Neural cell (in vitro differentiated cells): ENCODE results near the gene SLC27A5. TPM values are rescaled to one million over a fixed set of nuclear protein-coding genes. Genes with fewer than 3 reads are reported as not detected.
A peak's percentile ranks its signal among the peaks of the same experiment; 100 is the strongest.

Source experiments
- H2AFZ ChIP-seq: fragments of 200-600, 300-800 bp; sonication (generic), shearing (Covaris generic); 2 replicates; pipeline ENCODE4 v1.6.0; 2014; ENCODE audit warnings: low read depth, mild to moderate bottlenecking, antibody characterized with exemption, low read length, moderate library complexity
- H3F3A ChIP-seq: fragments of 200-600 bp; shearing (Covaris generic); 2 replicates; pipeline ENCODE4 v1.6.1; 2016; ENCODE audit warnings: mild to moderate bottlenecking, moderate library complexity, mixed read lengths, antibody characterized with exemption, low read length; ENCODE audit not compliant: insufficient read depth, poor library complexity, severe bottlenecking
- H3K27ac ChIP-seq: fragments of 200-600, 300-800 bp; sonication (generic), shearing (Covaris generic); 2 replicates; pipeline ENCODE4 v1.5.1; 2014; ENCODE audit warnings: mild to moderate bottlenecking, low read length, moderate library complexity
- H3K27me3 ChIP-seq: fragments of 300-800, 200-600 bp; sonication (generic), shearing (Covaris generic); 2 replicates; pipeline ENCODE4 v1.6.0; 2014; ENCODE audit warnings: mild to moderate bottlenecking, low read depth, low read length, moderate library complexity; ENCODE audit not compliant: insufficient read depth
- H3K36me3 ChIP-seq: fragments of 300-800, 200-600 bp; sonication (generic), shearing (Covaris generic); 2 replicates; pipeline ENCODE4 v1.5.1; 2014; ENCODE audit warnings: mild to moderate bottlenecking, antibody characterized with exemption, low read length, moderate library complexity; ENCODE audit not compliant: insufficient read depth
- H3K4me2 ChIP-seq: fragments of 300-800, 200-600 bp; sonication (generic), shearing (Covaris generic); 2 replicates; pipeline ENCODE4 v1.6.0; 2014; ENCODE audit warnings: mild to moderate bottlenecking, low read length
- H3K4me3 ChIP-seq: fragments of 300-800, 200-600 bp; sonication (generic), shearing (Covaris generic); 2 replicates; pipeline ENCODE4 v1.5.1; 2014; ENCODE audit warnings: mild to moderate bottlenecking, low read length, moderate library complexity
- H3K79me2 ChIP-seq: fragments of 200-600 bp; shearing (Covaris generic); replicated peaks from 2 replicates; pipeline ENCODE4 v1.6.0; 2014; ENCODE audit warnings: mild to moderate bottlenecking, low read length, moderate library complexity; ENCODE audit not compliant: insufficient read depth
- H3K9ac ChIP-seq: fragments of 300-800, 200-600 bp; sonication (generic), shearing (Covaris generic); 2 replicates; pipeline ENCODE4 v1.6.1; 2016; ENCODE audit warnings: mild to moderate bottlenecking, low read length, mixed read lengths
- H3K9me2 ChIP-seq: fragments of 200-600 bp; shearing (Covaris generic); 2 replicates; pipeline ENCODE4 v1.6.1; 2016; ENCODE audit warnings: mild to moderate bottlenecking, low read length, mixed read lengths; ENCODE audit not compliant: insufficient read depth
- H3K9me3 ChIP-seq: fragments of 200-600, 300-800 bp; sonication (generic), shearing (Covaris generic); 2 replicates; pipeline ENCODE4 v1.6.1; 2016; ENCODE audit warnings: mild to moderate bottlenecking, mixed run types, low read length, moderate library complexity, mixed read lengths
- H4K20me1 ChIP-seq: fragments of 200-600 bp; shearing (Covaris generic); 2 replicates; pipeline ENCODE4 v1.6.1; 2016; ENCODE audit warnings: mild to moderate bottlenecking, mixed run types; ENCODE audit not compliant: insufficient read depth
- EP300 ChIP-seq: fragments of 450-650 bp; conservative IDR thresholded peaks from 2 replicates; pipeline ENCODE4 v1.6.1; 2014; ENCODE audit warnings: antibody characterized with exemption, mild to moderate bottlenecking, moderate library complexity; ENCODE audit not compliant: poor library complexity, severe bottlenecking
- EZH2 ChIP-seq: fragments of 200-600, 300-800 bp; shearing (Covaris generic), sonication (generic); IDR thresholded peaks from 2 replicates; pipeline ENCODE4 v1.6.1; 2014; ENCODE audit warnings: antibody characterized with exemption, low read length, borderline replicate concordance, mild to moderate bottlenecking; ENCODE audit not compliant: insufficient read depth, poor library complexity, severe bottlenecking
- MXI1 ChIP-seq: fragments of 450-650 bp; conservative IDR thresholded peaks from 2 replicates; pipeline ENCODE4 v1.6.1; 2014; ENCODE audit warnings: antibody characterized with exemption, mild to moderate bottlenecking; ENCODE audit not compliant: poor library complexity, severe bottlenecking
- POLR2AphosphoS5 ChIP-seq: IDR thresholded peaks from 2 replicates; pipeline ENCODE4 v1.6.1; 2012
- RAD21 ChIP-seq: fragments of 450-650 bp; conservative IDR thresholded peaks from 2 replicates; pipeline ENCODE4 v1.6.1; 2014; ENCODE audit warnings: antibody characterized with exemption, mild to moderate bottlenecking, moderate library complexity
- REST ChIP-seq: IDR thresholded peaks from 2 replicates; pipeline ENCODE4 v1.6.1; 2012; ENCODE audit warnings: borderline replicate concordance
- SMC3 ChIP-seq: fragments of 450-650 bp; conservative IDR thresholded peaks from 2 replicates; pipeline ENCODE4 v1.6.1; 2014; ENCODE audit warnings: antibody characterized with exemption, mild to moderate bottlenecking, moderate library complexity; ENCODE audit not compliant: poor library complexity
- TAF1 ChIP-seq: IDR thresholded peaks from 2 replicates; pipeline ENCODE4 v1.6.1; 2012; ENCODE audit warnings: low read depth
- polyA plus RNA-seq: library from polyadenylated mRNA; depleted of rRNA; stranded (reverse); fragments of >200 nt; gene quantifications from 2 replicates; pipeline ENCODE4 v1.2.3, GENCODE V29; 2014
- TF ChIP-seq, protein P1 (sequence below): fragments of 450-650 bp; IDR thresholded peaks from 2 replicates; pipeline ENCODE4 v1.5.1; 2014; ENCODE audit warnings: antibody characterized with exemption, mild to moderate bottlenecking, moderate library complexity; ENCODE audit not compliant: poor library complexity, severe bottlenecking

The SLC27A5 gene
- polyA plus RNA-seq, 1 donor from 2014 or later = 14.9 TPM

GRCh38 chr19:58475714-58476497 is 35.9 kb downstream of the SLC27A5 start, which contains the start of gene ZNF446:
ZNF446 (plus strand) TSS chr19:58476352; CDS start chr19:58477219, 867 bp downstream.
- Histone ChIP-seq H3K9ac (peak within 1 kb of the TSS; percentile 90), H3K4me2 (peak within 1 kb of the TSS; percentile 89), H2AFZ (peak within 1 kb of the TSS; percentile 73), H3K79me2 (no peaks in the 10 kb centered on the region), H4K20me1 (no peaks in the 10 kb centered on the region), H3K27me3 (no peaks in the 10 kb centered on the region), H3K4me3 (peak within 1 kb of the TSS; percentile 94), H3K27ac (peak within 1 kb of the TSS; percentile 89), H3F3A (no peaks in the 10 kb centered on the region), H3K36me3 (peaks cover 5% of the 10 kb centered on the region), H3K9me2 (no peaks in the 10 kb centered on the region), H3K9me3 (no peaks in the 10 kb centered on the region)
- TF ChIP-seq MXI1 = peak; percentile 88
- no peak for TF ChIP-seq EZH2
- TF ChIP-seq RAD21 = no peak
- peak; percentile 79 for TF ChIP-seq POLR2AphosphoS5
- peak; percentile 45 for TF ChIP-seq EP300
- no peak for TF ChIP-seq SMC3
- TF ChIP-seq TAF1 = peak; percentile 25
- peak; percentile 4 for TF ChIP-seq REST
- TF ChIP-seq, protein P1, sequence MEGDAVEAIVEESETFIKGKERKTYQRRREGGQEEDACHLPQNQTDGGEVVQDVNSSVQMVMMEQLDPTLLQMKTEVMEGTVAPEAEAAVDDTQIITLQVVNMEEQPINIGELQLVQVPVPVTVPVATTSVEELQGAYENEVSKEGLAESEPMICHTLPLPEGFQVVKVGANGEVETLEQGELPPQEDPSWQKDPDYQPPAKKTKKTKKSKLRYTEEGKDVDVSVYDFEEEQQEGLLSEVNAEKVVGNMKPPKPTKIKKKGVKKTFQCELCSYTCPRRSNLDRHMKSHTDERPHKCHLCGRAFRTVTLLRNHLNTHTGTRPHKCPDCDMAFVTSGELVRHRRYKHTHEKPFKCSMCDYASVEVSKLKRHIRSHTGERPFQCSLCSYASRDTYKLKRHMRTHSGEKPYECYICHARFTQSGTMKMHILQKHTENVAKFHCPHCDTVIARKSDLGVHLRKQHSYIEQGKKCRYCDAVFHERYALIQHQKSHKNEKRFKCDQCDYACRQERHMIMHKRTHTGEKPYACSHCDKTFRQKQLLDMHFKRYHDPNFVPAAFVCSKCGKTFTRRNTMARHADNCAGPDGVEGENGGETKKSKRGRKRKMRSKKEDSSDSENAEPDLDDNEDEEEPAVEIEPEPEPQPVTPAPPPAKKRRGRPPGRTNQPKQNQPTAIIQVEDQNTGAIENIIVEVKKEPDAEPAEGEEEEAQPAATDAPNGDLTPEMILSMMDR = peak; percentile 49

GRCh38 chr19:58474997-58475713 is 36.6 kb downstream of the SLC27A5 start:
- Histone ChIP-seq H3K4me2 (peak overlapping the region; percentile 62), H3K9me3 (no peaks in the 10 kb centered on the region), H2AFZ (no peak overlapping the region), H3K27me3 (no peaks in the 10 kb centered on the region), H3F3A (no peaks in the 10 kb centered on the region), H3K79me2 (no peaks in the 10 kb centered on the region), H4K20me1 (no peaks in the 10 kb centered on the region), H3K27ac (peak overlapping the region; percentile 89), H3K9me2 (no peaks in the 10 kb centered on the region), H3K36me3 (peaks cover 5% of the 10 kb centered on the region), H3K9ac (peak overlapping the region; percentile 90), H3K4me3 (peak overlapping the region; percentile 94)
- TF ChIP-seq TAF1 = no peak
- no peak for TF ChIP-seq POLR2AphosphoS5
- TF ChIP-seq, protein P1 = no peak
- no peak for TF ChIP-seq EP300
- no peak for TF ChIP-seq SMC3
- no peak for TF ChIP-seq REST
- no peak for TF ChIP-seq RAD21
- TF ChIP-seq EZH2 = no peak
- TF ChIP-seq MXI1 = no peak
